Astrocyte of the spinal cord (primary cell): Measurements from ENCODE around the gene SLC2A13.

Source experiments
- DNase-seq: peaks from one replicate; pipeline ENCODE4 v3.0.0; 2011; ENCODE audit warnings: low read depth, low spot score
- H3K4me3 ChIP-seq: 2 replicates; pipeline ENCODE4 v1.5.1; 2011; ENCODE audit warnings: low read depth, mild to moderate bottlenecking, low read length, moderate library complexity
- in situ Hi-C: cut with HindIII; loops from 2 replicates; pipeline ENCODE4 v1.10.0; 2017; ENCODE audit warnings: low sequenced_read_pairs
- TF ChIP-seq, protein P1 (sequence below): IDR thresholded peaks from 2 replicates; pipeline ENCODE4 v1.5.1; 2012; ENCODE audit warnings: low read depth, mild to moderate bottlenecking, low read length, inconsistent platforms

SLC2A13 gene

DNA sequence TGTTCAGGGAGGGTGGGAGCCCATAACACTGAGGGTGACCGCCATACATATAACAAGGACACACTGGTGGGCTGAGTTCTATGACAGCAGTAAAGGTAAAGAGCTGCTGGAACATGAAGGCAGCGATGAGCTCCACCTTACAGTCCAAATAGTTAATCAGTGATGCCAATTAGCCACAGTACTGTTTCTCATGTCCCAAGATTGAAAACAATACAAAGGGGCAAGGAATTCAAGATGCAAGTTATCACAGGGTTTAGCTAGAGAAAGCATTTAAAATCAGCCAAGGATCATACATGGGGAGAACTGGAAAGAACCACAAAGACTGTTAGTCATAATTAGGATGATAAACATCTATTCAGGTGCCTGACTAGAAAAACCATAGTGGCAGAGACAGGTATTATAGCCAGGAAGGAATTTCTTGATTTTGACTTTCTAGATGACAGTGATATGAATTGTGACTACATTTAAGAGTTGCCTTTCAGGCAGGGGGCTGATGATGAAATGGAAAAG lies 221.2 kb downstream of the SLC2A13 start:
- TF ChIP-seq, protein P1, sequence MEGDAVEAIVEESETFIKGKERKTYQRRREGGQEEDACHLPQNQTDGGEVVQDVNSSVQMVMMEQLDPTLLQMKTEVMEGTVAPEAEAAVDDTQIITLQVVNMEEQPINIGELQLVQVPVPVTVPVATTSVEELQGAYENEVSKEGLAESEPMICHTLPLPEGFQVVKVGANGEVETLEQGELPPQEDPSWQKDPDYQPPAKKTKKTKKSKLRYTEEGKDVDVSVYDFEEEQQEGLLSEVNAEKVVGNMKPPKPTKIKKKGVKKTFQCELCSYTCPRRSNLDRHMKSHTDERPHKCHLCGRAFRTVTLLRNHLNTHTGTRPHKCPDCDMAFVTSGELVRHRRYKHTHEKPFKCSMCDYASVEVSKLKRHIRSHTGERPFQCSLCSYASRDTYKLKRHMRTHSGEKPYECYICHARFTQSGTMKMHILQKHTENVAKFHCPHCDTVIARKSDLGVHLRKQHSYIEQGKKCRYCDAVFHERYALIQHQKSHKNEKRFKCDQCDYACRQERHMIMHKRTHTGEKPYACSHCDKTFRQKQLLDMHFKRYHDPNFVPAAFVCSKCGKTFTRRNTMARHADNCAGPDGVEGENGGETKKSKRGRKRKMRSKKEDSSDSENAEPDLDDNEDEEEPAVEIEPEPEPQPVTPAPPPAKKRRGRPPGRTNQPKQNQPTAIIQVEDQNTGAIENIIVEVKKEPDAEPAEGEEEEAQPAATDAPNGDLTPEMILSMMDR = no peak
- in situ Hi-C loops = no loop called here
- H3K4me3 ChIP-seq = no peak overlapping the region
- DNase-seq = no peak

- H3K4me3 ChIP-seq = no peak overlapping the region
- TF ChIP-seq, protein P1 = no peak
- in situ Hi-C loops = no loop called here
- no peak for DNase-seq
Observed at GRCh38 chr12:39883411-39883810, 222.5 kb downstream of the SLC2A13 start.

GRCh38 chr12:39878753-39879152 lies 227.1 kb downstream of the SLC2A13 start:
- TF ChIP-seq, protein P1 = no peak
- in situ Hi-C loops = no loop called here
- no peak for DNase-seq
- no peak overlapping the region for H3K4me3 ChIP-seq

DNA sequence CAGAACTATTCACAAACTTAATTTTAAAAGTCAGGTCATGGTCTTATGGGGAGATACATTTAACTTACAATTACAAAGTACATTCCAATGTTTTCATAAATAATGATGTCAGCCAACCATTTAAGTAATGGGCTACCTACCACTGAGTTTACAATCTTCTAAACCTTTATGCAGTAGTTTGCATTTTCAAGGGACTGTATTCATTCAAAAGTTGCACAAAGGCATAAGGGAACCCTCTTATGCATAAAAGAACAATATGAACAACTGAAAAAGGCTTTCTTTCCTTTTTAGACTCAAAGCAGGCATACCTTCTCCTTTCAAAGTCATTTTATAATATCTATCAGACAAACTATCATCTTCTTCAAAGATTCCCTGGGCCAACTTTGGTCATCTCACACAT lies 230.2 kb downstream of the SLC2A13 start:
- in situ Hi-C loops = no loop called here
- TF ChIP-seq, protein P1 = no peak

GRCh38 chr12:39874785-39875184 lies 231.1 kb downstream of the SLC2A13 start:
- DNase-seq = no peak
- H3K4me3 ChIP-seq = no peak overlapping the region
- in situ Hi-C loops = no loop called here
- TF ChIP-seq, protein P1 = no peak

More for the DNA sequence above, 230.2 kb downstream of the SLC2A13 start:
- H3K4me3 ChIP-seq = no peak overlapping the region
- DNase-seq = no peak

DNA sequence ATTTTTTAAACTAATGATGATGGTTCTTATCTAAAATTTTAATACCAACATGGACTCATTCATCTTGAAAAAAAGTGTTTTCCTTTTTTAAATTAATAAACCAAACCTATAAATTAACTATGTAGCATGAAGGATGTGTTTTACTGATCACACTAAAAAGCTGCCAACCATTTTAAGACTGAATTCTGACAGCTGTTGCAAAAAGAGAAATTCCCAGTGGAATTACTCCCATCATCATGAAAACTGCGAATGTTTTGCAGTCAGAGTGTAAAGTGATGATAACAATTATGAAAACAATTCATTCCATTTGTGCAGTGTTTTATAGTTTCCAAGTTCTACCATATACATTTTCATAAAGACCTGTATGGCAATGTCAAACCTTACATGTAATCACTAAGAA lies 232.8 kb downstream of the SLC2A13 start:
- in situ Hi-C loops = no loop called here
- no peak for DNase-seq
- no peak overlapping the region for H3K4me3 ChIP-seq
- TF ChIP-seq, protein P1 = no peak

DNA sequence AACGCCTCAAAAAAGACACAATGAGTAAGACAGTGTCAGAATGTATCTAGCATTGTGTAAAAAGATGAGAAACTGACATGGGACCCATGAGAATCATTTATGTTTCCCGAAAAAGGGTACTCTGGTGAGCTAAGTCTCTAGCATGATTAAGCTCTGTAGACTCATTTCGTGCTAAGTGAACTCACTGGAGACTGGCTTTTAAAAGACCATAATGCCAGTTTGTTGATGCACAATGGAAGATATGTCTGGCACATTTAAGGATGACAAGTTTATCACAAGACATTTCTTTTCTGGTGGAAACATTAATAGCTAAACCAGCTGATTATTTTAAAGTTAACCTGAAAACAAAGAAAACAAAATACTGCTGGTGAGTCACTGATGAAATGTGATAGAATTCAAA lies 233.5 kb downstream of the SLC2A13 start:
- no peak for DNase-seq
- TF ChIP-seq, protein P1 = no peak
- no peak overlapping the region for H3K4me3 ChIP-seq
- in situ Hi-C loops = no loop called here
